GM21619 (cell line): ENCODE data around the gene NME1.

Experiments used
- ATAC-seq: cut with Tn5 transposase; IDR thresholded peaks from one replicate; pipeline ENCODE4 v1.9.1; 2021; ENCODE audit not compliant: unreplicated experiment

The NME1 gene

DNA sequence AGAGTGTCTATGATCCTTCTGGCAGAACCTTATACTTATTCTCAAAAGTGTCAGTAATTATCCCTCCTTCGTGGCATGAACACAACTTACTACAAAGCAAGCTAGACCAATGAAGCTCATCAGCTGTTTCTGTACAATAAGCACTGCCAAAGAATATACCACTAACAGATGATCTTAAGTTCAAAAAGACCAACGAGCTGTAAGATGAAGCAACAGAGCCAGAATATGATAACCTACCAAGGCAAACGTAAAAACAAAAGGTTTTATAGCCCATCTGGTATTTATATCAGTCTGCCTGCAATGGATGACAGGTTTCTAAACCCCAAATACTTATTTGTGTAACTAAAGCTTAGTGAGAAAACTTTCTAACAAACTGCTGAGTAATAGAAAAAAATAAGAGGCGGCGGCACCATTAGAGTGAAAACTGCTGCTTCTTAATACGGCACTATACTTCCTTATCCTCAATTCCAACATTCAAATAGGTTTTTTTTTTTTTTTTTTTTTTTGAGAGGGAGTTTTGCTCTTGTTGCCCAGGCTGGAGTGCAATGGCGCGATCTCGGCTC is 35.0 kb downstream of the NME1 start:
- no peak for ATAC-seq

DNA sequence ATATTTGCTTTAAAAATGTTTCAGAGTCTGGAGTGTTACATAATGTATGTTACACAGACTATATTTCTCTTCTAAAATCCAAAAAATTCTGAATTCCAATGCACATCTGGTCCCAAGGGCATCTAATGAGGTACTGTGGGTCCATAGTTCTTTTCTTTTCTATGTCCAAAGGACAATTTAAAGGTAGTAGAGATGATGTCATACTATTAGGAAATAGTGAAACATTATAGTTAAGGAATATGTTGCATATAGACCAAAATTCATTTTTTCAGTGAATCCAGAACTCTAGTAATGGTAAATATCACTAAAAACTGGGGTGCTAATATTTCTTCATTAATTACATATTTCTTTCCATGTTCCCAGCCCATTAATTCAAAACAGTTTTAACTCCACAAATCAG is 35.8 kb downstream of the NME1 start:
- no peak for ATAC-seq

GRCh38 chr17:51189628-51190027 is 36.3 kb downstream of the NME1 start:
- no peak for ATAC-seq

DNA sequence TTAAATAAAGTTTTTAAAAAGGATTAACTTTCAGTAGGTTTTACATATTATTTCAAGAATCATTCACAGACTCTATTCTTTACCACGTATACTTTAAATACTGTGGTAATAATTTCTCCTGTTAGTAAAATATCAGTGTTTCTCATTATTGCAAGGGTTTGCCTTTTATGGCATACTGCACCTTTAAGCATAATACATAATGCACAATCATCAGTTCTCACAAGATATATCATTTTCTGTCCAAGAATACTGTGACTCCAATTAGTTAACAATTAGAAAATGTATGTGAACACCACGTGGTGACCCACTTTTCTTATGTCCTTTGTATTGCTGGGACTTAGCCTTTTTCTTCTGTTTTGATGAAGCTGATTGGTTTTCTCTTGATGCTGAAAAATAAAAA is 38.5 kb downstream of the NME1 start:
- no peak for ATAC-seq

- ATAC-seq: no peak
Measured at GRCh38 chr17:51197754-51198153, 44.4 kb downstream of the NME1 start.

DNA sequence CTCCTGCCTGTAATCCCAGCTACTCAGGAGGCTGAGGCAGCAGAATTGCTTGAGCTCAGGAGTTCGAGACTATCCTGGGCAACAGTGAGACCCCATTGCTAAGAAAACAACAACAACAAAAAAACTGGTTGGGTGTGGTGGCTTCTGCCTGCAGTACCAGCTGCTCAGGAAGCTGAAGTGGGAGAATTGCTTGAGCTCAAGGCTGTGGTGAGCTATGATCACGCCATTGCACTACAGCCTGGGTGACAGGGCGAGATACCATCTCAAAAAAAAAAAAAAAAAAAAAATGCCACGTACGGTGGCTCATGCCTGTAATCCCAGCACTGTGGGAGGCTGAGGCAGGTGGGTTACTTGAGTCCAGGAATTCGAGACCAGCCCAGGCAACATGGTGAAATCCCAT is 46.9 kb downstream of the NME1 start:
- no peak for ATAC-seq

GRCh38 chr17:51200846-51201245 is 47.5 kb downstream of the NME1 start:
- no peak for ATAC-seq

DNA sequence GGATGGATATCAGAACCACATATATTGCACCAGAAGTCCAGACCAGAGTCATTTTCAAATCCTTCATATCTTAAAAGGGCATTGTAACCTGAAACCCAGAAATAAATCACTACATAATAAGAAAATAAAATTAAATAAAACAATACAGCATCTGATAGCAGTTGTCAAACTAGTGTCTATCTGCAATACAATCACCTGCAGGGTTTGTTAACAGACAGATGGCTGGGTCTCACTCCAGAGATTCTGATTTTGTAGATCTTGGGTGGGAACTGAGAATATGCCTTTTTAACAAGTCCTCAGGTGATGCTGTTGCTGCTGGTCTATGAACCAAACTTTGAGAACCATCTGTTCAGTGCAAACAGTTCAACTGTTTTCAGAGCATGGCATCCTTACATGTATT is 50.5 kb downstream of the NME1 start:
- no peak for ATAC-seq
